ENCODE results near the gene RHEB.

RHEB gene

DNA sequence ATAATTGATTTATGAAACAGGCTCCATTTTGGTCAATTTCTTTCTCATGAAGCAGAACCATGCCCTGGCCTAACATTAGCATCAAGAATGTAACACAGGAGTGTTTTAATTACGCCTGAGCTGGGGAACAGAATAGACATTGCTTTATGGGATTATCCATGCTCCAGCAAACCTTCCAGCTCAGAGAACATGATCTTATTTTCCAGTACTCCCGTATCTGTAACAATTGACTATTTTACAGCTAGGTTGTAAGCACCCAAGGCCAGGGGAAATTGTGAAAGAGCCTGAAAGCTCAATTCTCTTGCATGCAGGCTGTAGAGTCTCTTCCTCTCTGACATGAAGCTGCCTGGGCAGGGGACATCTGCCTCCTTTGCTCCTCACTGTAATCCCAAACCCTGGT, 49.0 kb downstream of the RHEB start:
- DNase-seq (ENCODE audit: low read depth): no peak

DNA sequence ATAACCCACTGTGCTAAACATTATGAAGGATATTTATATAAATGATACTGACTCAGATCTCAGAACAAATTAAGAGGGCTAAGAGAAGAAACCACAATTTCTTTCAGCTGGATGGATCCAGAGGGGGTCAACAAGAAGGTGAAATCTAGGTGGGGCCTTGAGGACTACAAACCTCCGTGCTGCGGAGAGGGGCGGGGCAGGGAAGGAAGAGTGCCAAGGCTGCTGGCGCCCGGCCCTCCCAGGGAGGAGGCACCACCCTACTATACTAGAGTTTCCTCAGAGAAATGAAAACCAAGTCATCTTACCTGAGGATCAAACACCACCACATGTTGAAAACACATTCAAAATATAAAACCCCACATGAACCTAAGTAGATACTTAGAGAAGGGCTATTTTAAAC, 50.4 kb downstream of the RHEB start:
- no peak for DNase-seq (ENCODE audit: low read depth)

DNA sequence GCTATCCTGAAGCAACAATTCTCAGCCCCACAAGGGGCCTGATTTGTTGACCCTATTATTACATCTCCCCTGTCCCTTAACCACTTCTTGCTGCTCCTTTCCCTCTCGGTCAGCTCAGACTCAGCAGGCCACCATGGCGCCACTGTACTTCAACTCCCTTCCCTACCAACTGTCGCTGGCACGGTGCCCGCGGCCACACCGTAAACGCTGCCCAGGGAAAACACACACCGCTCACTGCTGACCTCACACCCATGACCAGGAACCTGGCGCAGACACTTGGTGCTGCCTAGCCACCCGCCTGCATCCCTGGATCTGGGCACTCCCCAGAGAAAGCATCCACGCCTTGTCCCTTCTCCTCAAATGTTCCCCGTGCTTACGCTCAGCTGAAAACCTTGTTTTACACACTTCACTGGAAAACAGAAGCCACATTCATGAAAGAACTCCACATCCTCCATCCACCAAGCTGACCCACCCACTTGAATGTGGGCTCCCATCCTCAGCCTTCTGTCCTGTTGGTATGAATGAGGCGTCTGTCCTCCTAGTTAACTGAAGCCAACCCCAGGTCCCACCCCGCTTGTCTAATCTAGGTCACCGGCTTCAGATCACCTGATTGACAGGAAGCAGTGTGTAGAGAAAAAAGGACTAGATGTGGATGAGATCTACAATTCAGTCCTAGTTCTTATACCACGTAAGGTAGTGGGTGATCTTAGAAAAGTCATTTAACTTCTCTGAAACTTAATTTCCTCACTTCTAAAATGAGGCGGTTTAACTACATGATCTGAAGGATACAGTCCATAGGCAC, 51.3 kb downstream of the RHEB start:
- DNase-seq (ENCODE audit: low read depth): no peak

DNA sequence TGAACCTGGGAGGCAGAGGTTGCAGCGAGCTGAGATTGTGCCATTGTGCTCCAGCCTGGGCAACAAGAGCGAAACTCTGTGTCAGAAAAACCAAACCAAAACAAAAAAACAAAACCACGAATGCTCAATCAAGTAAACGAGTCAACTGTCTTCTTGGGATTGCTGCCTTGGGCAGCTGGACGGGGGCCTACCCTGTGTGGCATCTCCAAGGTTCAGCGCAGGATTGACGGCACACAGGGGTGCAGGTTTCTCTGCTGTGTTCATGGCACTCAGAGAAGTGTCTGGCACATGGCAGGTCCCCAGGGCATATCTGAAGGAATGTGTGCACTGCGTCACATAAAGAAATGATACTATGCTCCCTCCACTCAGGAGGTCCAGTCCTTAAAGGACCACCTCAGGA, 54.5 kb downstream of the RHEB start:
- DNase-seq (ENCODE audit: low read depth): no peak

DNA sequence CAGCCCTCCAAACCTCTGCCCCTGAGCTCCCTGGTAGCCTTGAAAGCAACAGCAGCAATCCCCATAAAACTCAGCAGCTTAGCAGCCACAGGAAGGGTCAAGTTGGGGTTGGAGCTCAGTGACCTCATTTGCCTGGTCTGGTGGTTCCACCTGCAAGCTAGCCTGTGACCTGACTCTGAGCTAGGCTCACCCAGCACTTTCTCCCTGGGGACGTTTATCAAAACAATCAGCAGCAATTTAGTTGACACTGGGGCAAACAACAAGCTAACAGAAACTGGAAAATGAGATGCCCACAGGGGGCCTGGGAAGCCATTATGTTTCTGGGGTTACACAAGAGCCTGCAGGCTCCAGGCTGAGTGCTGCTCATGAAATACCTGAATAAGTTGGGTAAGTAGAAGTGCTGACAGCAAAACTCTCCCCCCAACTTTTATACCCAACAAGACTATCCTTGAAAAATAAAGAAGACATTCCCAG, 57.4 kb downstream of the RHEB start:
- DNase-seq (ENCODE audit: low read depth): no peak

DNA sequence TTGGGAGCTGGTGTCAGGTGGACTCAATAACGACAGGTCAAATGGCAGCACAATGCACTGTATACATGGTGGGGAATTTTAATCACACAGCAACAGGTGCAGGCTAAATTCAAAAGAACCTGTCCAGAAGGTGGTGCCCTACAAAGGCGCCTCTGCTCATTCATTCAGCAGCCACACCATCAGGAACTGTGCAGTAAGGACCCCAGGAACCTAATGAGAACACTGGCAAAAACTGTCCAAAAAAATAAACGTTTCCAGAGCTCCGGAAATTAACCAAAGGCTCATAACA, 57.8 kb downstream of the RHEB start:
- no peak for DNase-seq (ENCODE audit: low read depth)

DNA sequence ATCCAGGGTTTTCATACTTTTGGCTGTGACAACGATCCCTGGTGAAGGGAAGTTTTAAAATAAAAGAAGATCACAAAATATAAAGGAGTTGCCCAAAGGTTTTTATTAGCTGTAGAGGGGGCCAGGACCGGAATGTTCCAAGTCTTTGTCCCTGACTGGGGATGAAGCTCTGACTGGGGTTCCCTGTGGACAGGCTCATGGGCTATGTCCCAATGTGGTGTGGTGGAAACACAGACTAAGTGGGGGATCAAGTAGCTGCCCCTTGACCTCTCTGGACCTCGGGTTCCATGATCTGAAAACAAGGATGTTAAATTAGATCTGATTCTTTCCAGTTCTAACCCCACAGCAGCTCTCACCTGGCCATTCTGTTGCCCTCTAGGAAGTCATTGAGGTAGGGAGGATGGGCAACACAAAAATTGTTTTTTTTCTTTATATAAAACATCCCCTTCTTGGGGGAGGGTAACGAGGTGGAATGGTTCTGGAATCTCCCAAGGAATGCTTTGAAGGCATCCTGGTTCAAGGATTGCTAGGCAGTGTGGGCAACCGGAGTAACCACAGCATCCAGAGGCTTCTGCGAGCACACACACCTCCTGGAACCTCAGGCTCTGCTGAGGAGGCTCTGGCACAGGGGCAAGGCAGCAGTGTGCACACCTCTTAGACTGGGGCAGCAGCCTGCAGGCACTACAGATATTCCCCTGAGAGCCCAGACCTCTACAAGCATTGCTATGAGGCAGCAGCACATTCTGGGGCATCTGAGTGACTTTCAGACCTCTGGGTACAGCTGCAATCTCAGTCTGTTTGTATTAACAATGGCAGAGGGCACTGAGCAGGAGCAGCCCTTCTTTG, 58.4 kb downstream of the RHEB start:
- DNase-seq (ENCODE audit: low read depth): no peak

DNA sequence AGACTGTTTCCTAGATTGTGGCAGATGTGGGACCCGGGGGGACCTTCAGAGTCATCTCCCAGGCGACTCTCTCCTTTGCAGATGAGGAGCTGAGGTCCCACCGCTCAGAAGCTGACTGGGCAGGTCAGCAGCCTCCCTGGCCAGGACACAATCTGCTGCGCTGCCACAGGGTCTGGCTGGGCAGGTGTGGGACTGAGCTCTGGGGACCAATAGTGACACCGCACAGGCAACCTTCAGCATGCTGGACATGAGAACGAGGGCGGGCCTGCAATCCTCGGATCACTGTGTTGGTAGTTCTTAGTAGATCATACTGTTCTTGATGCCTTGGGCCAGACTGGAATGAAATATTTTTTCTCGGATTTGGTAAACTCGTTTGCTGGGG, 59.2 kb downstream of the RHEB start:
- DNase-seq (ENCODE audit: low read depth): no peak

DNA sequence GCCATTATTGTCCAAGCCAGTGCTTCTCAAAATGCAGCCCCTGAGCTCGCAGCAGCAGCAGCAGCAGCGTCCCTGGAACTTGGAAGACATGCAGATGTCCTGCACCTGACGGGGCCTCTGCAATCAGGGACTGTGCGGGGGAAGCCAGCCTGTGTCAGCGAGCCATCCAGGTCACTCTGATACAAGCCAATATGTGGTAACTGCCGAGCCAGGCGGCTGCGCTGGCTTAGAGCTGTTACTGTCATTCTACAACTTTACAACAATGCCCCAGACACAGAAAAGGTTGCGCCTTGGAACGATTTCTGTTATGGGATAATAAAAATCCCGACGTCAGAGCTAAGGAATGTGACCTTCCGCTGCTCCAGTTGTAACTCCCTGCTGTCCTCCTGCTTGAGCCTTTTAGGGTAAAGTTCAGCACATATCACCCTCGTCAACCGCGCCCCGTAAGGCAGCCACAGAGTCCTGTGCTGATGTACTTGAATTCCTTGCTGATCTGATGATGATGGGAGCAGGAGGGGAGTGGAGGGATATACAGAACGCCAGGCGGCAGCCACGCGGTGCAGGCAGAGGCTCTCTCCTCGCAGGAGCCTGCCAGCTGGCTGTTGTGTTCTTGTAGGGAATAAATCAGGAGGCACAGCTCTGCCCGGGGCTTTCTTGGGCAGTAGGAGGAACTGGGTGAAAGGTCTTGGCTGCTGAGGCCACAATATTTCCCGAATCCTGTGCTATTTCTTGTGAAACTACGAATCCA, 59.8 kb downstream of the RHEB start:
- DNase-seq (ENCODE audit: low read depth): no peak

DNA sequence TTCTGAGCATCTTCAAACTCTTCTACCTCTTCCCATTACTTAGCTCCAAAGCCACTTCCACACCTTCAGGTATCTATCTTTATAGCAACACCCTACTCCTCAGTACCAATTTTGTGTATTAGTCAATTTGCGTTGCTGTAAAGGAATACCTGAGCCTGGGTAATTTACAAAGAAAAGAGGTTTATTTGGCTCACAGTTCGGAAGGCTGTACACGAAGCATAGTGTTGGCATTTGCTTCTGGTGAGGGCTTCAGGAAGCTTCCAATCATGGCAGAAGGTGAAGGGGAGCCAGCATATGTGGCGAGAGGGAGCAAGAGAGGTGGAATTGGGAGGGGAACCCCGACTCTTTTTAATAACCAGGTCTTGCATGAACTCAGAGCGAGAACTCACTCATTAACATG, 62.2 kb downstream of the RHEB start:
- no peak for DNase-seq (ENCODE audit: low read depth)

DNA sequence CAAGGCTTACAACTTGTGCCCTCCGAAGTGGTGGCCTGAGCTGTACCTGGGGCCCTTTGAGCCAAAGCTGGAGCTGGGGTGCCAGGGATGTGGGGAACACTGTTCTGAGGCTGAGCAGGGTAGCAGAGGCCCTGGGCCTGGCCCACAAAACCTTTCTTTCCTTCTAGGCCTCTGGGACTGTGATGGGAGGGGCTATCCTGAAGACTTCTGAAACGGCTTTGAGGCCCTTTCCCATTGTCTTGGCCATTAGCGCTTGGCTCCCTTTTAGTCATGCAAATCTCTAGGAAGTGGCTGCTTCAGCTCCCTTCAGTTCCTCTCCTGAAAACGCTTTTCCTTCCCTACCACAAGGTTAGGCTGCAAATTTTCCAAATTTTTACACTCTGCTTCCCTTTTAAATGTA, 62.9 kb downstream of the RHEB start:
- DNase-seq (ENCODE audit: low read depth): no peak

DNA sequence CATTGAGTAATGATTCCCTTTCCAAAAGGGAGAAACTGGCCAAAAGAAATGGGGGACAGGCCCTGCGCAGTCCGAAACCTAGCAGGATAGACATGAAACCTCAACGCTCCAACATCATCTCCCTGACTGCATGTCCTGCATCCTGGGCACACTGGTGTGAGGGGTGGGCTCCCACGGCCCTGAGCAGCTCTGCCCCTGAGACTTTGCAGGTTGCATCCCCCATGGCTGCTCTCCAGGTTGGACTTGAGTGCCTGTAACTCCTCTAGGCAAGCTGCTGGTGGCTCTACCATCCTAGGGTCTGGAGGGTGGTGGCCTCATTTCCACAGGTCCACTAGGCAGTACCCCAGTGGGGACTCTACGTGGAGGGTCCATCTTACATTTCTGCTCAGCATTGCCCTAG, 63.4 kb downstream of the RHEB start:
- DNase-seq (ENCODE audit: low read depth): no peak

DNA sequence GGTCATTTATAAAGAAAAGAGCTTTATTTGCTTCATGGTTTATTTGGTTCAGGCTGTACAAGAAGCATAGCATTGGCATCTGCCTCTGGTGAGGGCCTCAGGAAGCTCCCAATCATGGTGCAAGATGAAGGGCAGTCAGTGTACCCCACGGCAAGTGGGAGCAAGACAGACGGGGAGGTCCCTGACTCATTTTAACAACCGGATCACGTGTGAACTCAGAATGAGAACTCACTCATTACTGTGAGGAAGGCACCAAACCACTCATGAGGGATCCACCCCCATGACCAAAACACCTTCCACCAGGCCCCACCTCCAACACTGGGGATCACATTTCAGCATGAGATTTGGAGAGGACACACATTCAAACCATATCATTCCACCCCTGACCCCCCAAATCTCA, 64.0 kb downstream of the RHEB start:
- no peak for DNase-seq (ENCODE audit: low read depth)

DNA sequence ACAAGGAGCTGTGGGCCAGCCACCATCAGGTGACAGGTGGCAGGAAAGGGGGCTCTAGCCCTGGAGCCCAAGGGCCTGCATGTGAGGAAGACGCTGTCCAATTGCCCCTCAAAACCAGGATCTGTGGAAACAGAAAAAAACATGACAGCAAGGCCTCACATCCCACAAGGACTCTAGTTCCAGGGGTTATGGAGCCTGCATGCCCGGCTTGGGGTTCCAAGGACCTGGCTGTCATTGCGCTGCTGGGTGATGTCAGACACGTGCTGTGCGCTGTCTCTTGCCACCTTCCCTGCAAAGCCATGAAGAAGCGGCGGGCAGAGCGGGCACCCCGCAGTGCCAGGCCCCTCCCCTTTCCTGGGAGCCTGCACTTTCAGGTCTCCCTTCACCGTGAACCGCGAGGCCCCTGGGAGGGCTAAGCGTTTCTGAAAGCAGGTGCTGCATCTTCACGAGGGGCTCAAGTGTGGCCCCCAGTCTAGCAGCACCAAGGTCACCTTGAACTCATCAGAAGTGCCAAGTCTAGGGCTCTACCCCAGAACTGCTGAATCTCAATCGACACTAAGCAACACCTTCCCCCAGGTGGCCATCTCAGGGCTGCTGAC, 64.7 kb downstream of the RHEB start:
- DNase-seq (ENCODE audit: low read depth): no peak

DNA sequence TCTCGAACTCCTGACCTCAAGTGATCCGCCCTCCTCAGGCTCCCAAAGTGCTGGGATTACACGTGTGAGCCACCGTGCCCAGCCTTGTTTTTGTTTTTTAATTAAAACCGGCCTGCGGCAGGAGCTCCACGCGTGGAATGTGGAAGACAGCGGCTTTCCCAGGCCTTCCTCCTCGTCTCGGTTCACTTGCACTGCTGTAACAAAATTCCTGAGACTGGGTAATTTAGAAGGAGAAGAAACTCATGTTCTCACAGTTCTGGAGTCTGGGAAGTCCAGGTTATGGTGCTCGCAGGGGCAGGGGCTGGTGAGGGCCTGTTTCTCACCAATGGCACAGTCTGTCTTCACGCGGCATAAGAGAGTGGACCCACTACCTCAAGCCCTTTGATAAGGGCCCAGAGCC, 65.4 kb downstream of the RHEB start:
- no peak for DNase-seq (ENCODE audit: low read depth)

DNA sequence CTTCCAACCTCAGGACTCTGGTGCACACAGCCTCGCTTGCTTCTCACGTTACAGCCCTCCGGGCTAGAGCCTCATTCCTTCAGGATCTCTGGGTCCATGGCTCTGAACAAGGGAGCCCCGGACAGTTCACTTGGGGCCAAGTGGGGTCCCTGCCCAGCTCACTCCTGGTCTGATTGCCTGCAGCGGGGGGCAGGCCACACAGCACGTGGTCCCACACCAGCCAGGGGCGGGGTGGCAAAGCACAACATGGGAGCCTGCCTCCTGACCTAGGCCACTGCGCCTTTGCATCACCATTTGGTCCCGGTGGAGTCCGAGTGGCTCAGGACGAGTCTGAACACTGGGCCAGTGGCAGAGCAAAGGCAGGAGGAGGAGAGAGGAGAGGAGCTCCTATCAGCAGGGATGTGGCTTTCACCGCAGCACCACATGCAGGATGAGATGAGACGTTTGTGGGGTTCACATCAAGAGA, 66.3 kb downstream of the RHEB start:
- no peak for DNase-seq (ENCODE audit: low read depth)

DNA sequence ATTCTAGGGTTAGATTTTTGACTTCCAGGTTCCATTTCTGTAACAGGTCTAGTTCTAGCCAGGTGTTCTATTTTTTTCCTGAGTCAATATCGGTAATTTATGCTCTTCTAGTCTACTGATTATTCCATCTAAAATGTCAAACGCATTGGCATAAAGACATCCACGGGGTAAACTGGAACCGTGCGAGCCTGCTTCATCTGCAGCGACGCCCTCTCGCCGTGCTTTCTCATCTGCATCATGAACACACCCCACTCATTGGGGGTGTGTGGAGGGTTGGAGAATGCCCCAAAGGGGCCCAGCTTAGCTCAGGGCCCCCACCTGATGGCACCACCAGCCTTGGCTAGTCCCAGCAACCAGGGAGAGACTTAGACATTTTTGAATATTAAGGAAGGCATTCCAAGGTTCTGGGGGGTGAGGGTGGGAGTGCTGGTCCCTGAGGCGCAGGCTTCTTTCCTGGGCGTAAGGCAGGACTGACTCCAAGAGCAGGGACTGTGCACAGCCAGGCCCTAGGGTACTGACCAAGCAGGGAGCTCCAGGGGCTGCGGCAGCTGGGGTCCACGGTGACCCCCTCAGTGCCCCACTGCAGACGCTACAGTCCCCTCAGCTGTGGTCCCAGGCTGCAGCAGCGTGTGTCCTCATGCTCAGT, 66.9 kb downstream of the RHEB start:
- DNase-seq (ENCODE audit: low read depth): no peak

DNA sequence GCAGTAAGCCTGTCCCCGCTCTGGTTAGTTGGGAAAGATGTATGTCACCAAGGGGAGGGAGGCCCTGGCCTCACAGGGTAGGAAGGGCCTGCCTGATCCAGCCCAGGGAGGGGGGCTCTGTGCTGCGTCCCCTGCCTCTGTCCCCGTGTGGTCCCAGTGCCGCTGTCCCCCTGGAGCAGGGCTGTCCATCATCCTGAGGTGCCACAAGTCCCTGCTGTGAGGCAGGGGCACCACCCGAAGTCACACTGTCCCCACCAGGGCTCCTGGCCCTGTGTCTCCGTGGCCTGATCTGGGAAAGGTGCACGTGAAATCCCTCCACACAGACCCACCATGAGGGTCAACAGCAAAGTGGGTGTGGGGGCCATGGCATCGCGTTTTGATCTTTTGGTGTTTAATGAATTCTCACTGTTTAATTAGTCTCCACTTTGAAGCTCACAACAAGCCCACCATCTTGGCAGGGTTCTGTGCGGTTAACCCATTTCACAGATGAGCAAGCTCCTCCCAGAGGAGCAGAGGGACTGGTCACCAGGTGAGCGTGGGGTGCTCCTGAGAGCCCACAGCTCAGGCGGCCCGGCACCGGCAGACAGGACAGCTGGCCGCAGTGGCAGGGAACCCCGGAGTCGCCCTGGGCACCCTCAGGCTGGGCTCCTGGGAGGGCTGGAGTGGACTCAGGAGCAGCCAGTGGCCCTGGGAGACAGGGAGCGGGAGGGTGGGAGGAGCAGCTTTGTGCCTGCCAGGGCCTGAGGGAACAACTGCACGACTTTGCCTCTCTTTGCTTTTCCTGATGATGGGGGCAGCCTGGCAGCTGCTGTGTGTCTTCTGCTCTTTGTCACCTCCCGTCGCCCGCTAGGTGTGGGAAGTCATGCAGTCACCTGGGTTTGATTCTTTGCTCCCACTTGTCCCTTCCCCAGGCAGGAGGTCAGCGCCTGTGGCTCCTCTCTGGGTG, 67.8 kb downstream of the RHEB start:
- no peak for DNase-seq (ENCODE audit: low read depth)

DNA sequence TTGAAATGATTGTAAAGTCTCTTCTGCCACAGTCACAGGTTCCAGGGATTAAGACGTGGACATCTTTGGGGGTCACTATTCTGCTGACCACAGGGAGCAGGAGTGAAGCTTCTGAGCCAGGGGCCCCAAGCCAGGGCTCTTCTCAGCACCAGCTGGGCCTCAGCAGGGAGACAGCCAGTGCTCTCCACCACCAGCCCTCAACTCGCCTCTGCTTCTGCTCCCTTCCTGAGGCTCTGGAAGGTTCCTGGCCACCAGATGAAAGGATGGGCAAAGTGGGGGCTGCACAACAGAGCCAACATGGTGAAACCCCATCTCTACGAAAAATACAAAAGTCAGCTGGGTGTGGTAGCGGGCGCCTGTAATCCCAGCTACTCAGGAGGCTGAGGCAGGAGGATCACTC, 68.5 kb downstream of the RHEB start:
- no peak for DNase-seq (ENCODE audit: low read depth)

DNA sequence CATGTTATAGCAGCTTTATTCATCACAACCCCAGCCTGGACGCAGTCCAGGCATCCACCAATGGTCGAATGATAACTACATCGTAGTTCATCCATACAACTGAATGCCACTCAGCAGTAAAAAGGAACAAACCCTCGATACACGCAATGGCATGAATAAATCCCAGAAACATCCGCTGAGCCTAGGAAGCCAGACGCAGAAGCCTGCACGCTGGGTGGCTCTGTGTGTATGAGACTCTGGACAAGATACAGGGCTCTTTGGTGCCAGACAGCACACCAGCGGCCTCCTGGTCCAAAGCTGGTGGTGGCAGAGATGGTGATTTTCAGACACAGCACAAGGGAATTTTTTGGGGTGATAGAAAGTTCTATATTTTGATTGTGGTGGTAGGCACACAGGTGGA, 69.7 kb downstream of the RHEB start:
- DNase-seq (ENCODE audit: low read depth): no peak

All from stimulated activated CD8-positive, alpha-beta memory T cell treated with anti-CD3 and anti-CD28 coated beads, Interleukin-7, amount 100 ng/mL, for 24 hours (primary cell).